Measurements from ENCODE around the gene DZANK1. TPM values are rescaled to one million over a fixed set of nuclear protein-coding genes. Genes with fewer than 3 reads are reported as not detected.
"Not testable (repeated sequence)": the region's sequence is repeated elsewhere in the genome, so short reads cannot be mapped to it uniquely, and the experiment has no call there.

DZANK1 gene
- total RNA-seq, 4 donors from 2014 or later = 1.4 to 2.5 (median 2.1) TPM

DNA sequence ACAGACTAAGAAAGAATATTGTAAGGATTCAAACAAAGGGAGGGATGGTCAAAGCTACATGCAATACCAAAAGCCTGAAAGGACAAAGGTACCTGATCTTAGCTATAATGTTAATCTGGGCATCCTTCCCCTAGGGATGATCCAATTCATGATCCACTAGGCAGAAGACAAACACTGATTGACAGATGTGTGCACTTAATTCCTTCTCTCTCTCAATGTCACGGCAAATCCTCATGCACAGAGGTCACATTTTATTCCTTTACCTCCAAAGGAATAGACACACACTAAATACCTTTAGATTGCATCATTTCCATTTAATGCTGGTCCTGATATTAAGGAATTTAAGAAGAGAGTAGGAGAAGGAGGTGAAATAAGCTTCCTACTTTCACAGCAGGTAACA lies 105.2 kb downstream of the DZANK1 start:
- no peak for ATAC-seq (ENCODE audit: low FRiP score)
- no peak for DNase-seq (ENCODE audit: low spot score)
- TF ChIP-seq, protein P1, sequence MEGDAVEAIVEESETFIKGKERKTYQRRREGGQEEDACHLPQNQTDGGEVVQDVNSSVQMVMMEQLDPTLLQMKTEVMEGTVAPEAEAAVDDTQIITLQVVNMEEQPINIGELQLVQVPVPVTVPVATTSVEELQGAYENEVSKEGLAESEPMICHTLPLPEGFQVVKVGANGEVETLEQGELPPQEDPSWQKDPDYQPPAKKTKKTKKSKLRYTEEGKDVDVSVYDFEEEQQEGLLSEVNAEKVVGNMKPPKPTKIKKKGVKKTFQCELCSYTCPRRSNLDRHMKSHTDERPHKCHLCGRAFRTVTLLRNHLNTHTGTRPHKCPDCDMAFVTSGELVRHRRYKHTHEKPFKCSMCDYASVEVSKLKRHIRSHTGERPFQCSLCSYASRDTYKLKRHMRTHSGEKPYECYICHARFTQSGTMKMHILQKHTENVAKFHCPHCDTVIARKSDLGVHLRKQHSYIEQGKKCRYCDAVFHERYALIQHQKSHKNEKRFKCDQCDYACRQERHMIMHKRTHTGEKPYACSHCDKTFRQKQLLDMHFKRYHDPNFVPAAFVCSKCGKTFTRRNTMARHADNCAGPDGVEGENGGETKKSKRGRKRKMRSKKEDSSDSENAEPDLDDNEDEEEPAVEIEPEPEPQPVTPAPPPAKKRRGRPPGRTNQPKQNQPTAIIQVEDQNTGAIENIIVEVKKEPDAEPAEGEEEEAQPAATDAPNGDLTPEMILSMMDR (IDR thresholded peaks at IDR 0.05) = no peak

- TF ChIP-seq, protein P1 (IDR thresholded peaks at IDR 0.05) = no peak
- no peak for ATAC-seq (ENCODE audit: low FRiP score)
- DNase-seq (ENCODE audit: low spot score) = no peak
Observed at GRCh38 chr20:18360635-18361034, 106.2 kb downstream of the DZANK1 start.

- DNase-seq (ENCODE audit: low spot score) (no peak), ATAC-seq (ENCODE audit: low FRiP score) (no peak)
- TF ChIP-seq, protein P1 (IDR thresholded peaks at IDR 0.05) = no peak
Observed at GRCh38 chr20:18359854-18360253, 107.0 kb downstream of the DZANK1 start.

GRCh38 chr20:18349749-18350148 lies 117.1 kb downstream of the DZANK1 start:
- not testable (repeated sequence) for ATAC-seq (ENCODE audit: low FRiP score); DNase-seq (ENCODE audit: low spot score)

Small RNAs within 50 kb of the gene (small RNA-seq; reads per million reads assigned to genes)
- not detected for gene MIR3192
- gene RNA5SP476 = not detected

Other genes starting within 250 kb of the DZANK1 start
- gene ZNF133, start 178.5 kb downstream of the DZANK1 start, total RNA-seq = 10 to 100 TPM in 2 of 4 donors, 1 to 10 TPM in 2; 6.7 to 18.1 (median 8.6) TPM
- gene POLR3F, start 360 bp upstream of the DZANK1 start, total RNA-seq = 10 to 100 TPM in 1 of 4 donors, 1 to 10 TPM in 3; 6.0 to 10.1 (median 7.7) TPM
- 10 to 100 TPM in 2 of 4 donors, 1 to 10 TPM in 2; 7.1 to 14.8 (median 11.8) TPM for gene RBBP9, start 30.2 kb upstream of the DZANK1 start, total RNA-seq
- 10 to 100 TPM; 35.5 to 44.6 (median 38.5) TPM for gene SEC23B, start 40.9 kb upstream of the DZANK1 start, total RNA-seq
- 100 to 1,000 TPM in 3 of 4 donors, 10 to 100 TPM in 1; 84.2 to 145 (median 113) TPM for gene SMIM26, start 100.4 kb upstream of the DZANK1 start, total RNA-seq
- 10 to 100 TPM; 20.6 to 35.7 (median 26.7) TPM for gene DTD1, start 121.0 kb upstream of the DZANK1 start, total RNA-seq

All from omental fat pad (tissue), 4 donors.